Measurements from ENCODE around the gene LARP7.
"Not testable (repeated sequence)": the region's sequence is repeated elsewhere in the genome, so short reads cannot be mapped to it uniquely, and the experiment has no call there.

LARP7 gene

DNA sequence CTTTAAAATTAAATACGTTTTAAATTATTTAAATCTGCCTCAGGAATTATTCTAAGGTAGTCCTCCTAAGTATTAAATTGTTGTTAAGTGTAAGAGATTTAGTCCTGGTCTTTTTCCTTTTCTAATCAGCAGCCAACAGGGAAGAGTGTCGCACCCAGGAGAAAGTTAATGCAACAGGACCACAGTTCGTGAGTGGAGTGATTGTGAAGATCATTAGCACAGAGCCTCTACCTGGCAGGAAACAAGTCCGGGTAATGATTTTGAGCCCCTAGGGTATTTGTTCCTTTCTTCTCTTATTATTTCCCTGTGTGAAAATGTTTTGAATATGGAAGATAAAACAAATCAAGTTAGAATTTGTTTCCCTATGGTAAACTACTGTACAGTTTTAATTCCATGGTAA lies 13.4 kb downstream of the LARP7 start:
- H3K4me3 ChIP-seq (ENCODE audit: insufficient read depth, low read depth, low read length), result peak overlapping the region; percentile 14
- H3K9me3 ChIP-seq (ENCODE audit: control insufficient read depth, low read length), result no peaks in the 10 kb centered on the region
- no peaks in the 10 kb centered on the region for H3K27me3 ChIP-seq (ENCODE audit: control insufficient read depth, insufficient read depth, low read length, poor library complexity, severe bottlenecking)
- H3K36me3 ChIP-seq (ENCODE audit: control insufficient read depth, insufficient read depth, low read length), result peaks cover 6% of the 10 kb centered on the region
- H3K27ac ChIP-seq (ENCODE audit: insufficient read depth, low read depth, low read length, poor library complexity, severe bottlenecking), result peak overlapping the region; percentile 38
- 7 to 13% methylated on average over 3 of the region's 4 CpGs for WGBS, 2 experiments
- peaks cover 38% of the 10 kb centered on the region for H3K4me1 ChIP-seq (ENCODE audit: control insufficient read depth, insufficient read depth, low read length)

DNA sequence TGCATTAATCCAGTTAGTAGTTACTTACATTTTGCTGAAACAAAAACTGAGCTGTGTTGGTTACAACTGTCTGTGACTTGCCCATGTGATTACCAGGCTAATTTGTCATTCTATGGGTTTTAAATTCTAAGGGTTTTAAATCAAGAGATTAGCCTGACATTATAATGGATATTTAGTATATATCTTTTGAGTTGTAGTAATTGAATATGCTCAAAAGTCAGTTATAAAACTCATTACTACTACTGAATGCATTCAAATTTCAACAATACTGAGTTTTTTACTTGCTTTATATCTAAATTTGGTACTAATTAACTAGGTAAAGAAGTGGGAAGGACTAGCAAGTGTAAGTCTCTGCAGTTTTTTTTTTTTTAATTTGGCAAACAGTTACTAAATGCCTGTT lies 14.7 kb downstream of the LARP7 start:
- Histone ChIP-seq H3K36me3 (ENCODE audit: control insufficient read depth, insufficient read depth, low read length) (peaks cover 5% of the 10 kb centered on the region), H3K9me3 (ENCODE audit: control insufficient read depth, low read length) (no peaks in the 10 kb centered on the region), H3K27ac (ENCODE audit: insufficient read depth, low read depth, low read length, poor library complexity, severe bottlenecking) (peak overlapping the region; percentile 18), H3K4me3 (ENCODE audit: insufficient read depth, low read depth, low read length) (no peak overlapping the region), H3K27me3 (ENCODE audit: control insufficient read depth, insufficient read depth, low read length, poor library complexity, severe bottlenecking) (no peaks in the 10 kb centered on the region), H3K4me1 (ENCODE audit: control insufficient read depth, insufficient read depth, low read length) (peaks cover 38% of the 10 kb centered on the region)

- peaks cover 34% of the 10 kb centered on the region for H3K4me1 ChIP-seq (ENCODE audit: control insufficient read depth, insufficient read depth, low read length)
- no peaks in the 10 kb centered on the region for H3K27me3 ChIP-seq (ENCODE audit: control insufficient read depth, insufficient read depth, low read length, poor library complexity, severe bottlenecking)
- H3K9me3 ChIP-seq (ENCODE audit: control insufficient read depth, low read length), result no peaks in the 10 kb centered on the region
- peaks cover 5% of the 10 kb centered on the region for H3K36me3 ChIP-seq (ENCODE audit: control insufficient read depth, insufficient read depth, low read length)
- no CpG with 5 or more reads among the region's 1 CpG for WGBS, 2 experiments
- peak overlapping the region; percentile 14 for H3K4me3 ChIP-seq (ENCODE audit: insufficient read depth, low read depth, low read length)
- H3K27ac ChIP-seq (ENCODE audit: insufficient read depth, low read depth, low read length, poor library complexity, severe bottlenecking), result peak overlapping the region; percentile 40
Measured at GRCh38 chr4:112652216-112652615, 15.3 kb downstream of the LARP7 start.

DNA sequence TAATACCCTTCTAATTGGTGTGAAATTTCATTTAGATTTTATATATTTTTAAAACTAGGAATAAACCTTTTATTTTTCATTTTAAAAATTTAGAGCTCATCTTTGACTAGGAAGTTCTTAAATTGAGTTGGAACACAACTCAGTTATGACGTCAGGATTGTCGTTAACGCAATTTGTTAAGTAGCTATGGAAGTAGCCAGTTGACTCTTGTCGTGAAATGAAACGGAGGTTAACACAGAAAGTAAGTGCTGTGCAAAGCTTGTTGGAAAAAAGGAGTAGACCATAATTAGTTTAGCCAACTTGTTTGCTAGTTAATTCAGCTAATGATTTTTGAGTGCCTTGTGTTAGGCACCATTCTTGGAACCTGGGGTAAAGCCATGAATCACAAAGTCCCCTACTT lies 18.3 kb downstream of the LARP7 start:
- WGBS, 2 experiments, result 43 to 47% methylated on average over 5 of the region's 5 CpGs
- no peak overlapping the region for H3K4me3 ChIP-seq (ENCODE audit: insufficient read depth, low read depth, low read length)
- no peak overlapping the region for H3K27ac ChIP-seq (ENCODE audit: insufficient read depth, low read depth, low read length, poor library complexity, severe bottlenecking)
- H3K9me3 ChIP-seq (ENCODE audit: control insufficient read depth, low read length), result no peaks in the 10 kb centered on the region
- peaks cover 5% of the 10 kb centered on the region for H3K36me3 ChIP-seq (ENCODE audit: control insufficient read depth, insufficient read depth, low read length)
- H3K27me3 ChIP-seq (ENCODE audit: control insufficient read depth, insufficient read depth, low read length, poor library complexity, severe bottlenecking), result no peaks in the 10 kb centered on the region
- H3K4me1 ChIP-seq (ENCODE audit: control insufficient read depth, insufficient read depth, low read length), result peaks cover 30% of the 10 kb centered on the region

- H3K27me3 ChIP-seq (ENCODE audit: control insufficient read depth, insufficient read depth, low read length, poor library complexity, severe bottlenecking); H3K9me3 ChIP-seq (ENCODE audit: control insufficient read depth, low read length); H3K4me3 ChIP-seq (ENCODE audit: insufficient read depth, low read depth, low read length); H3K36me3 ChIP-seq (ENCODE audit: control insufficient read depth, insufficient read depth, low read length); H3K27ac ChIP-seq (ENCODE audit: insufficient read depth, low read depth, low read length, poor library complexity, severe bottlenecking): not testable (repeated sequence)
- 89 to 99% methylated on average over 3 to 4 of the region's 5 CpGs for WGBS, 2 experiments
- peaks cover 27% of the 10 kb centered on the region for H3K4me1 ChIP-seq (ENCODE audit: control insufficient read depth, insufficient read depth, low read length)
Measured at GRCh38 chr4:112656115-112656514, 19.2 kb downstream of the LARP7 start.

DNA sequence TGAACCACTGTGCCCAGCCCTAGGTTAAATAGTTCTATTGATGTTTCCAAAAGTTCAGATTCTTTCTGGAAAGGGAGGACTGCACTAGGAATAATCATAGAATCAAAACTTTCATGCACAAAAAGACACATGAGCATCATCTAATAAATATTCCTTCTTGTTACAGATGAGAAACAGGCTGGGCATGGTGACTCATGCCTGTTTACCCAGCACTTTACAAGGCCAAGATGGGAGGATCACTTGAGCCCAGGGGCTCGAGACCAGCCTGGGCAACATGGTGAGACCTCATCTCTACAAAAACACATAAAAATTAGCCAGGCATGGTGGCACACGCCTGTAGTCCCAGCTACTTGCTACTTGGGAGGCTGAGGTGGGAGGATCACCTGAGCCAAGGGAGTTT lies 27.7 kb downstream of the LARP7 start:
- Histone ChIP-seq H3K9me3 (ENCODE audit: control insufficient read depth, low read length) (no peaks in the 10 kb centered on the region), H3K4me3 (ENCODE audit: insufficient read depth, low read depth, low read length) (no peak overlapping the region), H3K27ac (ENCODE audit: insufficient read depth, low read depth, low read length, poor library complexity, severe bottlenecking) (no peak overlapping the region), H3K27me3 (ENCODE audit: control insufficient read depth, insufficient read depth, low read length, poor library complexity, severe bottlenecking) (no peaks in the 10 kb centered on the region), H3K4me1 (ENCODE audit: control insufficient read depth, insufficient read depth, low read length) (peaks cover 3% of the 10 kb centered on the region), H3K36me3 (ENCODE audit: control insufficient read depth, insufficient read depth, low read length) (no peaks in the 10 kb centered on the region)
- WGBS, 2 experiments, result 91 to 92% methylated on average over 2 of the region's 2 CpGs

- no peaks in the 10 kb centered on the region for H3K9me3 ChIP-seq (ENCODE audit: control insufficient read depth, low read length)
- WGBS, 2 experiments, result 49 to 56% methylated on average over 3 of the region's 3 CpGs
- H3K36me3 ChIP-seq (ENCODE audit: control insufficient read depth, insufficient read depth, low read length), result no peaks in the 10 kb centered on the region
- H3K27me3 ChIP-seq (ENCODE audit: control insufficient read depth, insufficient read depth, low read length, poor library complexity, severe bottlenecking), result no peaks in the 10 kb centered on the region
- peaks cover 3% of the 10 kb centered on the region for H3K4me1 ChIP-seq (ENCODE audit: control insufficient read depth, insufficient read depth, low read length)
- H3K4me3 ChIP-seq (ENCODE audit: insufficient read depth, low read depth, low read length), result no peak overlapping the region
- H3K27ac ChIP-seq (ENCODE audit: insufficient read depth, low read depth, low read length, poor library complexity, severe bottlenecking), result no peak overlapping the region
Measured at GRCh38 chr4:112668131-112668530, 31.2 kb downstream of the LARP7 start.

DNA sequence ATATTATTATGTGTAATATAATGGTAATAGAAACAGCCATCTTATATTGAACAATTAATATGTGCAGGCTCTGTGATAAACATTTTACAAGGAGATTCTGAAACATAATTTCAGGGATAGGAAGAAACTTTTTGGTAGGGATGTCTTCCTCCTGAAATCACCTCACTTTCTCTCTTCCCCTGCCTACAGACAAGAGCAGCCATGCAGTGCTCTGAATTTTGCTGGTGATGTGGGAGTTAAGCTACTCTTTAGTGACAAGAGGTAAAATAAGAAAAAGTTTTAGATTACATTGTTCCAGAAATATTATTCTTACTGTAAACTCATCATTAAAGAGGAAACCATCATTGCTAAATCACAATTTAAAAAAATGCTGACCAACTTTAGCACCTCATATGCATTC lies 36.1 kb downstream of the LARP7 start:
- H3K9me3 ChIP-seq (ENCODE audit: control insufficient read depth, low read length), result no peaks in the 10 kb centered on the region
- H3K4me1 ChIP-seq (ENCODE audit: control insufficient read depth, insufficient read depth, low read length), result peaks cover 3% of the 10 kb centered on the region
- H3K36me3 ChIP-seq (ENCODE audit: control insufficient read depth, insufficient read depth, low read length), result no peaks in the 10 kb centered on the region
- no peaks in the 10 kb centered on the region for H3K27me3 ChIP-seq (ENCODE audit: control insufficient read depth, insufficient read depth, low read length, poor library complexity, severe bottlenecking)
- H3K4me3 ChIP-seq (ENCODE audit: insufficient read depth, low read depth, low read length), result no peak overlapping the region
- H3K27ac ChIP-seq (ENCODE audit: insufficient read depth, low read depth, low read length, poor library complexity, severe bottlenecking), result no peak overlapping the region

- H3K4me1 ChIP-seq (ENCODE audit: control insufficient read depth, insufficient read depth, low read length), result no peaks in the 10 kb centered on the region
- H3K36me3 ChIP-seq (ENCODE audit: control insufficient read depth, insufficient read depth, low read length), result no peaks in the 10 kb centered on the region
- H3K27ac ChIP-seq (ENCODE audit: insufficient read depth, low read depth, low read length, poor library complexity, severe bottlenecking), result no peak overlapping the region
- WGBS, 2 experiments, result 100% methylated on average over 1 of the region's 1 CpG; no CpG with 5 or more reads in 1 of the 2 experiments
- no peaks in the 10 kb centered on the region for H3K9me3 ChIP-seq (ENCODE audit: control insufficient read depth, low read length)
- no peaks in the 10 kb centered on the region for H3K27me3 ChIP-seq (ENCODE audit: control insufficient read depth, insufficient read depth, low read length, poor library complexity, severe bottlenecking)
- no peak overlapping the region for H3K4me3 ChIP-seq (ENCODE audit: insufficient read depth, low read depth, low read length)
Measured at GRCh38 chr4:112673686-112674085, 36.7 kb downstream of the LARP7 start.

GRCh38 chr4:112674376-112674775 lies 37.4 kb downstream of the LARP7 start:
- H3K4me1 ChIP-seq (ENCODE audit: control insufficient read depth, insufficient read depth, low read length), result no peaks in the 10 kb centered on the region
- no peaks in the 10 kb centered on the region for H3K9me3 ChIP-seq (ENCODE audit: control insufficient read depth, low read length)
- H3K27ac ChIP-seq (ENCODE audit: insufficient read depth, low read depth, low read length, poor library complexity, severe bottlenecking), result no peak overlapping the region
- no peaks in the 10 kb centered on the region for H3K27me3 ChIP-seq (ENCODE audit: control insufficient read depth, insufficient read depth, low read length, poor library complexity, severe bottlenecking)
- no peak overlapping the region for H3K4me3 ChIP-seq (ENCODE audit: insufficient read depth, low read depth, low read length)
- no peaks in the 10 kb centered on the region for H3K36me3 ChIP-seq (ENCODE audit: control insufficient read depth, insufficient read depth, low read length)
- 83 to 89% methylated on average over 1 of the region's 1 CpG for WGBS, 2 experiments

- whole genome bisulfite sequencing, 2 experiments, result 91 to 92% methylated on average over 2 of the region's 2 CpGs
- no peaks in the 10 kb centered on the region for H3K27me3 ChIP-seq (ENCODE audit: control insufficient read depth, insufficient read depth, low read length, poor library complexity, severe bottlenecking)
- no peaks in the 10 kb centered on the region for H3K9me3 ChIP-seq (ENCODE audit: control insufficient read depth, low read length)
- H3K4me1 ChIP-seq (ENCODE audit: control insufficient read depth, insufficient read depth, low read length), result no peaks in the 10 kb centered on the region
- H3K4me3 ChIP-seq (ENCODE audit: insufficient read depth, low read depth, low read length), result no peak overlapping the region
- no peak overlapping the region for H3K27ac ChIP-seq (ENCODE audit: insufficient read depth, low read depth, low read length, poor library complexity, severe bottlenecking)
- H3K36me3 ChIP-seq (ENCODE audit: control insufficient read depth, insufficient read depth, low read length), result no peaks in the 10 kb centered on the region
Measured at GRCh38 chr4:112677519-112678091, 40.7 kb downstream of the LARP7 start.
